ENCODE results near the gene NUDT1.

DNA sequence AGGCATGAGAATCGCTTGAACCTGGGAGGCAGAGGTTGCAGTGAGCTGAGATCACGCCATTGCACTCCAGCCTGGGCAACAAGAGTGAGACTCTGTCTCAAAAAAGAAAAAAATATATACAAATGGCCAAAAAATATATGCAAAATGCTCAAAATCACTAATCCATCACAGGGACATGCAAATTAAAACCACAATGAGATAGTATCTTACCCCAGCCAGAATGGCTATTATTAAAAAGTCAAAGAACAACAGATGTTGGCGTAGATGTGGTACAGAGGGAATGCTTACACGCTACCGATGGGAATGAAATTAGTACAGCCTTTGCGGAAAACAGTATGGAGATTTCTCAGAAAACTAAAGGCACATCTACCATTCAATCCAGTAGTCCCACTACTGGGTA lies 54.8 kb downstream of the NUDT1 start:
- TF ChIP-seq, protein P1, sequence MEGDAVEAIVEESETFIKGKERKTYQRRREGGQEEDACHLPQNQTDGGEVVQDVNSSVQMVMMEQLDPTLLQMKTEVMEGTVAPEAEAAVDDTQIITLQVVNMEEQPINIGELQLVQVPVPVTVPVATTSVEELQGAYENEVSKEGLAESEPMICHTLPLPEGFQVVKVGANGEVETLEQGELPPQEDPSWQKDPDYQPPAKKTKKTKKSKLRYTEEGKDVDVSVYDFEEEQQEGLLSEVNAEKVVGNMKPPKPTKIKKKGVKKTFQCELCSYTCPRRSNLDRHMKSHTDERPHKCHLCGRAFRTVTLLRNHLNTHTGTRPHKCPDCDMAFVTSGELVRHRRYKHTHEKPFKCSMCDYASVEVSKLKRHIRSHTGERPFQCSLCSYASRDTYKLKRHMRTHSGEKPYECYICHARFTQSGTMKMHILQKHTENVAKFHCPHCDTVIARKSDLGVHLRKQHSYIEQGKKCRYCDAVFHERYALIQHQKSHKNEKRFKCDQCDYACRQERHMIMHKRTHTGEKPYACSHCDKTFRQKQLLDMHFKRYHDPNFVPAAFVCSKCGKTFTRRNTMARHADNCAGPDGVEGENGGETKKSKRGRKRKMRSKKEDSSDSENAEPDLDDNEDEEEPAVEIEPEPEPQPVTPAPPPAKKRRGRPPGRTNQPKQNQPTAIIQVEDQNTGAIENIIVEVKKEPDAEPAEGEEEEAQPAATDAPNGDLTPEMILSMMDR (conservative IDR thresholded peaks at IDR 0.05 in 1 of 2, IDR thresholded peaks at IDR 0.05 in 1 of 2; ENCODE audit: extremely low read depth in 1 of 2, insufficient read depth in 1 of 2, low read depth in 1 of 2, low read length in 2 of 2): no peak
- no peak for TF ChIP-seq EZH2 (IDR thresholded peaks at IDR 0.05; ENCODE audit: borderline replicate concordance, low read length)

Data from mammary epithelial cell (primary cell).